ENCODE results near the gene MINDY2.
"Not testable (repeated sequence)": the region's sequence is repeated elsewhere in the genome, so short reads cannot be mapped to it uniquely, and the experiment has no call there.

Gene MINDY2

GRCh38 chr15:58852347-58852746 is 81.2 kb downstream of the MINDY2 start:
- Histone ChIP-seq H3K27ac (ENCODE audit: low read length) (no peak overlapping the region), H3K9me3 (ENCODE audit: insufficient read depth, low read length) (no peaks in the 10 kb centered on the region), H3K79me2 (ENCODE audit: low read length) (no peaks in the 10 kb centered on the region), H3K4me1 (ENCODE audit: low read length) (no peaks in the 10 kb centered on the region), H3K9ac (ENCODE audit: low read length) (no peak overlapping the region), H3K27me3 (ENCODE audit: low read depth, low read length) (no peaks in the 10 kb centered on the region), H3K4me2 (ENCODE audit: low read length) (no peak overlapping the region), H4K20me1 (ENCODE audit: insufficient read depth, low read length) (no peaks in the 10 kb centered on the region), H3K36me3 (replicated peaks; ENCODE audit: low read depth, low read length) (no peaks in the 10 kb centered on the region), H3K4me3 (ENCODE audit: low read length) (no peak overlapping the region), H2AFZ (ENCODE audit: low read depth, low read length) (no peak overlapping the region)
- TF ChIP-seq CTCF (IDR thresholded peaks at IDR 0.05; ENCODE audit: low read depth, low read length) (0 out of 2 replicates have a peak, but pooled peaks have one; percentile 5), EZH2phosphoT487 (IDR thresholded peaks at IDR 0.05; ENCODE audit: low read depth) (no peak)

- H3K4me2 ChIP-seq (ENCODE audit: low read length): no peak overlapping the region
- H2AFZ ChIP-seq (ENCODE audit: low read depth, low read length): no peak overlapping the region
- no peaks in the 10 kb centered on the region for H3K27me3 ChIP-seq (ENCODE audit: low read depth, low read length)
- H3K4me1 ChIP-seq (ENCODE audit: low read length): no peaks in the 10 kb centered on the region
- no peak overlapping the region for H3K27ac ChIP-seq (ENCODE audit: low read length)
- H3K9me3 ChIP-seq (ENCODE audit: insufficient read depth, low read length): no peaks in the 10 kb centered on the region
- H3K4me3 ChIP-seq (ENCODE audit: low read length): no peak overlapping the region
- no peaks in the 10 kb centered on the region for H3K79me2 ChIP-seq (ENCODE audit: low read length)
- TF ChIP-seq EZH2phosphoT487 (IDR thresholded peaks at IDR 0.05; ENCODE audit: low read depth): no peak
- TF ChIP-seq CTCF (IDR thresholded peaks at IDR 0.05; ENCODE audit: low read depth, low read length): no peak
- no peaks in the 10 kb centered on the region for H3K36me3 ChIP-seq (replicated peaks; ENCODE audit: low read depth, low read length)
- H4K20me1 ChIP-seq (ENCODE audit: insufficient read depth, low read length): no peaks in the 10 kb centered on the region
- H3K9ac ChIP-seq (ENCODE audit: low read length): no peak overlapping the region
These were observed 83.5 kb downstream of the MINDY2 start for GRCh38 chr15:58854593-58854992.

GRCh38 chr15:58856086-58856485 is 85.0 kb downstream of the MINDY2 start:
- Histone ChIP-seq H3K4me2 (ENCODE audit: low read length) (no peak overlapping the region), H3K27ac (ENCODE audit: low read length) (no peak overlapping the region), H3K9ac (ENCODE audit: low read length) (no peak overlapping the region), H3K27me3 (ENCODE audit: low read depth, low read length) (no peaks in the 10 kb centered on the region), H3K4me3 (ENCODE audit: low read length) (no peak overlapping the region), H4K20me1 (ENCODE audit: insufficient read depth, low read length) (no peaks in the 10 kb centered on the region), H3K36me3 (replicated peaks; ENCODE audit: low read depth, low read length) (no peaks in the 10 kb centered on the region), H2AFZ (ENCODE audit: low read depth, low read length) (no peak overlapping the region), H3K79me2 (ENCODE audit: low read length) (no peaks in the 10 kb centered on the region), H3K9me3 (ENCODE audit: insufficient read depth, low read length) (no peaks in the 10 kb centered on the region), H3K4me1 (ENCODE audit: low read length) (no peaks in the 10 kb centered on the region)
- TF ChIP-seq EZH2phosphoT487 (IDR thresholded peaks at IDR 0.05; ENCODE audit: low read depth) (no peak), CTCF (IDR thresholded peaks at IDR 0.05; ENCODE audit: low read depth, low read length) (no peak)

GRCh38 chr15:58856621-58857020 is 85.5 kb downstream of the MINDY2 start:
- H3K27ac ChIP-seq (ENCODE audit: low read length); H3K4me2 ChIP-seq (ENCODE audit: low read length); H3K79me2 ChIP-seq (ENCODE audit: low read length); H3K36me3 ChIP-seq (replicated peaks; ENCODE audit: low read depth, low read length); H3K9me3 ChIP-seq (ENCODE audit: insufficient read depth, low read length); H2AFZ ChIP-seq (ENCODE audit: low read depth, low read length); H4K20me1 ChIP-seq (ENCODE audit: insufficient read depth, low read length); H3K4me1 ChIP-seq (ENCODE audit: low read length); H3K27me3 ChIP-seq (ENCODE audit: low read depth, low read length); H3K9ac ChIP-seq (ENCODE audit: low read length); H3K4me3 ChIP-seq (ENCODE audit: low read length): not testable (repeated sequence)

- no peak overlapping the region for H2AFZ ChIP-seq (ENCODE audit: low read depth, low read length)
- H3K27me3 ChIP-seq (ENCODE audit: low read depth, low read length): no peaks in the 10 kb centered on the region
- H3K4me2 ChIP-seq (ENCODE audit: low read length): no peak overlapping the region
- no peak overlapping the region for H3K9ac ChIP-seq (ENCODE audit: low read length)
- no peaks in the 10 kb centered on the region for H3K36me3 ChIP-seq (replicated peaks; ENCODE audit: low read depth, low read length)
- no peaks in the 10 kb centered on the region for H4K20me1 ChIP-seq (ENCODE audit: insufficient read depth, low read length)
- no peaks in the 10 kb centered on the region for H3K4me1 ChIP-seq (ENCODE audit: low read length)
- TF ChIP-seq CTCF (IDR thresholded peaks at IDR 0.05; ENCODE audit: low read depth, low read length): no peak
- TF ChIP-seq EZH2phosphoT487 (IDR thresholded peaks at IDR 0.05; ENCODE audit: low read depth): no peak
- no peaks in the 10 kb centered on the region for H3K9me3 ChIP-seq (ENCODE audit: insufficient read depth, low read length)
- no peak overlapping the region for H3K27ac ChIP-seq (ENCODE audit: low read length)
- no peak overlapping the region for H3K4me3 ChIP-seq (ENCODE audit: low read length)
- H3K79me2 ChIP-seq (ENCODE audit: low read length): no peaks in the 10 kb centered on the region
These were observed 91.2 kb downstream of the MINDY2 start for GRCh38 chr15:58862326-58862725.

Measured in OCI-LY3 (cell line).